GM12873 (cell line): Measurements from ENCODE around the gene MIEF1.
A peak's percentile ranks its signal among the peaks of the same experiment; 100 is the strongest.

Experiments
- TF ChIP-seq, protein P1 (sequence below): IDR thresholded peaks from 2 replicates; pipeline ENCODE4 v1.5.1; 2012; ENCODE audit warnings: low read depth, mild to moderate bottlenecking, moderate library complexity, low read length, control low read depth; ENCODE audit not compliant: insufficient read depth; ENCODE audit errors: missing control alignments

Gene MIEF1

GRCh38 chr22:39518996-39519680 lies 17.0 kb downstream of the MIEF1 start:
- TF ChIP-seq, protein P1, sequence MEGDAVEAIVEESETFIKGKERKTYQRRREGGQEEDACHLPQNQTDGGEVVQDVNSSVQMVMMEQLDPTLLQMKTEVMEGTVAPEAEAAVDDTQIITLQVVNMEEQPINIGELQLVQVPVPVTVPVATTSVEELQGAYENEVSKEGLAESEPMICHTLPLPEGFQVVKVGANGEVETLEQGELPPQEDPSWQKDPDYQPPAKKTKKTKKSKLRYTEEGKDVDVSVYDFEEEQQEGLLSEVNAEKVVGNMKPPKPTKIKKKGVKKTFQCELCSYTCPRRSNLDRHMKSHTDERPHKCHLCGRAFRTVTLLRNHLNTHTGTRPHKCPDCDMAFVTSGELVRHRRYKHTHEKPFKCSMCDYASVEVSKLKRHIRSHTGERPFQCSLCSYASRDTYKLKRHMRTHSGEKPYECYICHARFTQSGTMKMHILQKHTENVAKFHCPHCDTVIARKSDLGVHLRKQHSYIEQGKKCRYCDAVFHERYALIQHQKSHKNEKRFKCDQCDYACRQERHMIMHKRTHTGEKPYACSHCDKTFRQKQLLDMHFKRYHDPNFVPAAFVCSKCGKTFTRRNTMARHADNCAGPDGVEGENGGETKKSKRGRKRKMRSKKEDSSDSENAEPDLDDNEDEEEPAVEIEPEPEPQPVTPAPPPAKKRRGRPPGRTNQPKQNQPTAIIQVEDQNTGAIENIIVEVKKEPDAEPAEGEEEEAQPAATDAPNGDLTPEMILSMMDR = no peak

- TF ChIP-seq, protein P1 = peak; percentile 12
Observed at GRCh38 chr22:39519681-39520225, 17.7 kb downstream of the MIEF1 start.

GRCh38 chr22:39520226-39521105 lies 18.4 kb downstream of the MIEF1 start, which contains the start of gene ATF4:
Gene ATF4, plus strand, starts transcription at chr22:39520562. Its CDS starts 884 bp downstream, at chr22:39521446.
- TF ChIP-seq, protein P1 = no peak

DNA sequence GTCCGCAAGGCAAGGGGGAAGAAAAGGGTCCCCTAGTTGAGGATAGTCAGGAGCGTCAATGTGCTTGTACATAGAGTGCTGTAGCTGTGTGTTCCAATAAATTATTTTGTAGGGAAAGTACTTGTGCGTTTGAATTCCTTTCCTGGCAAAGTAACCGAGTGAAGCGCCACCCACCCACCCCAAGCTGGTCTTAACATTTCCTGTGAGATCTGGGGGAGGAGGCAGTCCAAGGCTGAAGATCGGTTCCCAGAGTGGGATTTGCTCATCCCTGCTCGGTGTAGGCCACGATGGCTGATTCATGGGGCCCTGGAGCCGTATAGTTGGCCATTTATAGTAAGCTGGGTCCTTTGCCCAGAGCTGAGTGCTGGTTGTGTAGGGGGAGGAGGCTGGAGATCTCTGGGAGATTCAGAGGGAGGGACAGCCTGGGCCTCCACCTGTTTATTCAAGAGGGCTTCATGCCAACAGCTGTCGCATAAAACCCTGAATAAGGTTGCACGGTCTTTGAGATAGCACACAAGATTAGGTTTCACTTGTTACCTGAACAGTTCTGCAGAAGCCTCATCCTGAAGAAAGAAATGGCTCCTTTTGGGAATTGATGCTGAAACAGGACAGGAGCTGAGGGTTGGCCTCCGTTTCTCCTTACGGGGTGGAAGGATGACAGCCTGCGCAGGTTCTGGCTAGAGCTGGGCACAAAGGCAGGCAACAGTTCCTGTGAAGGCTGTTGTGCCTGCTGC lies 20.6 kb downstream of the MIEF1 start:
- TF ChIP-seq, protein P1 = no peak

GRCh38 chr22:39524089-39524752 lies 22.1 kb downstream of the MIEF1 start:
- TF ChIP-seq, protein P1 = no peak

GRCh38 chr22:39524753-39525657 lies 22.9 kb downstream of the MIEF1 start:
- TF ChIP-seq, protein P1 = no peak
